ENCODE data around the gene SLC43A2. TPM values are rescaled to one million over a fixed set of nuclear protein-coding genes. Genes with fewer than 3 reads are reported as not detected.

SLC43A2 gene
- polyA plus RNA-seq, 1 donor (not counting 4 experiments of a cell fraction or from before 2014, with no cell fraction given) = 12.7 TPM

- FAIRE-seq = no peak
- no peak overlapping the region for H2AFZ ChIP-seq (ENCODE audit: control insufficient read depth, low read length)
- H3K27ac ChIP-seq (ENCODE audit: control insufficient read depth, insufficient read depth, low read length) = no peak overlapping the region
- dilution Hi-C loops (cut with MboI; ENCODE audit: extremely low pct_ligation_motif_present, low sequenced_read_pairs) = no loop called here
- H3K9me3 ChIP-seq (ENCODE audit: control insufficient read depth, low read depth, low read length) = no peaks in the 10 kb centered on the region
- DNase-seq (ENCODE audit: low read depth, low spot score) = no peak
- H4K20me1 ChIP-seq (ENCODE audit: control insufficient read depth, extremely low read depth, insufficient read depth, low read length) = no peaks in the 10 kb centered on the region
- no peaks in the 10 kb centered on the region for H3K79me2 ChIP-seq (ENCODE audit: control insufficient read depth, insufficient read depth, low read length)
- no peaks in the 10 kb centered on the region for H3K27me3 ChIP-seq (ENCODE audit: control insufficient read depth, extremely low read depth, insufficient read depth, low read length)
- peaks cover 27% of the 10 kb centered on the region for H3K4me1 ChIP-seq (ENCODE audit: control insufficient read depth, extremely low read depth, insufficient read depth, low read length)
- H3K9ac ChIP-seq (ENCODE audit: control insufficient read depth, extremely low read depth, insufficient read depth, low read length) = no peak overlapping the region
- H3K9me1 ChIP-seq (ENCODE audit: control insufficient read depth, extremely low read depth, insufficient read depth, low read length) = no peaks in the 10 kb centered on the region
- peaks cover 0 to 9% of the 10 kb centered on the region in 2 experiments for H3K36me3 ChIP-seq (ENCODE audit: control insufficient read depth in 2 of 2, extremely low read depth in 1 of 2, insufficient read depth in 2 of 2, low read length in 2 of 2)
- no peak overlapping the region for H3K4me2 ChIP-seq (ENCODE audit: control insufficient read depth, extremely low read depth, insufficient read depth, low read depth, low read length)
- no peak for TF ChIP-seq EZH2 (IDR thresholded peaks at IDR 0.05; ENCODE audit: low read length)
- TF ChIP-seq, protein P1, sequence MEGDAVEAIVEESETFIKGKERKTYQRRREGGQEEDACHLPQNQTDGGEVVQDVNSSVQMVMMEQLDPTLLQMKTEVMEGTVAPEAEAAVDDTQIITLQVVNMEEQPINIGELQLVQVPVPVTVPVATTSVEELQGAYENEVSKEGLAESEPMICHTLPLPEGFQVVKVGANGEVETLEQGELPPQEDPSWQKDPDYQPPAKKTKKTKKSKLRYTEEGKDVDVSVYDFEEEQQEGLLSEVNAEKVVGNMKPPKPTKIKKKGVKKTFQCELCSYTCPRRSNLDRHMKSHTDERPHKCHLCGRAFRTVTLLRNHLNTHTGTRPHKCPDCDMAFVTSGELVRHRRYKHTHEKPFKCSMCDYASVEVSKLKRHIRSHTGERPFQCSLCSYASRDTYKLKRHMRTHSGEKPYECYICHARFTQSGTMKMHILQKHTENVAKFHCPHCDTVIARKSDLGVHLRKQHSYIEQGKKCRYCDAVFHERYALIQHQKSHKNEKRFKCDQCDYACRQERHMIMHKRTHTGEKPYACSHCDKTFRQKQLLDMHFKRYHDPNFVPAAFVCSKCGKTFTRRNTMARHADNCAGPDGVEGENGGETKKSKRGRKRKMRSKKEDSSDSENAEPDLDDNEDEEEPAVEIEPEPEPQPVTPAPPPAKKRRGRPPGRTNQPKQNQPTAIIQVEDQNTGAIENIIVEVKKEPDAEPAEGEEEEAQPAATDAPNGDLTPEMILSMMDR (optimal IDR thresholded peaks at IDR 0.05 in 1 of 3, IDR thresholded peaks at IDR 0.05 in 1 of 3, conservative IDR thresholded peaks at IDR 0.05 in 1 of 3; ENCODE audit: extremely low read depth in 1 of 3, insufficient read depth in 2 of 3, low read length in 3 of 3) = no peak
- no peak overlapping the region for H3K4me3 ChIP-seq (ENCODE audit: control insufficient read depth in 2 of 3, extremely low read depth in 1 of 3, insufficient read depth in 2 of 3, low read depth in 1 of 3, low read length in 3 of 3)
Measured at GRCh38 chr17:1578029-1578428, 50.6 kb downstream of the SLC43A2 start.

GRCh38 chr17:1577583-1578013 is 51.0 kb downstream of the SLC43A2 start:
- peak overlapping the region; percentile 48 for H3K4me2 ChIP-seq (ENCODE audit: control insufficient read depth, extremely low read depth, insufficient read depth, low read depth, low read length)

More at GRCh38 chr17:1577583-1578013, 51.0 kb downstream of the SLC43A2 start:
- H3K27ac ChIP-seq (ENCODE audit: control insufficient read depth, insufficient read depth, low read length) = peak overlapping the region; percentile 54
- H3K9ac ChIP-seq (ENCODE audit: control insufficient read depth, extremely low read depth, insufficient read depth, low read length) = peak overlapping the region; percentile 50
- peaks cover 0 to 8% of the 10 kb centered on the region in 2 experiments for H3K36me3 ChIP-seq (ENCODE audit: control insufficient read depth in 2 of 2, extremely low read depth in 1 of 2, insufficient read depth in 2 of 2, low read length in 2 of 2)
- no peaks in the 10 kb centered on the region for H4K20me1 ChIP-seq (ENCODE audit: control insufficient read depth, extremely low read depth, insufficient read depth, low read length)
- dilution Hi-C loops (cut with MboI; ENCODE audit: extremely low pct_ligation_motif_present, low sequenced_read_pairs) = no loop called here
- FAIRE-seq (no peak), DNase-seq (ENCODE audit: low read depth, low spot score) (no peak)
- H2AFZ ChIP-seq (ENCODE audit: control insufficient read depth, low read length) = peak overlapping the region; percentile 30
- H3K9me1 ChIP-seq (ENCODE audit: control insufficient read depth, extremely low read depth, insufficient read depth, low read length) = no peaks in the 10 kb centered on the region
- no peak for TF ChIP-seq EZH2 (IDR thresholded peaks at IDR 0.05; ENCODE audit: low read length)
- TF ChIP-seq, protein P1 (optimal IDR thresholded peaks at IDR 0.05 in 1 of 3, IDR thresholded peaks at IDR 0.05 in 1 of 3, conservative IDR thresholded peaks at IDR 0.05 in 1 of 3; ENCODE audit: extremely low read depth in 1 of 3, insufficient read depth in 2 of 3, low read length in 3 of 3) = no peak
- no peaks in the 10 kb centered on the region for H3K9me3 ChIP-seq (ENCODE audit: control insufficient read depth, low read depth, low read length)
- no peak overlapping the region for H3K4me3 ChIP-seq (ENCODE audit: control insufficient read depth in 2 of 3, extremely low read depth in 1 of 3, insufficient read depth in 2 of 3, low read depth in 1 of 3, low read length in 3 of 3)
- no peaks in the 10 kb centered on the region for H3K27me3 ChIP-seq (ENCODE audit: control insufficient read depth, extremely low read depth, insufficient read depth, low read length)
- no peaks in the 10 kb centered on the region for H3K79me2 ChIP-seq (ENCODE audit: control insufficient read depth, insufficient read depth, low read length)
- peaks cover 27% of the 10 kb centered on the region for H3K4me1 ChIP-seq (ENCODE audit: control insufficient read depth, extremely low read depth, insufficient read depth, low read length)
